CD14-positive monocyte (primary cell): ENCODE measurements around the gene CENPK. TPM values are rescaled to one million over a fixed set of nuclear protein-coding genes. Genes with fewer than 3 reads are reported as not detected.

ENCODE experiments used
- DNase-seq, 3 donors: peaks; one replicate each; pipeline ENCODE4 v3.0.0-alpha.2; 2011 to 2022
- H2AFZ ChIP-seq: 2 replicates; pipeline ENCODE4 v1.6.0; 2012; ENCODE audit warnings: mild to moderate bottlenecking, low read depth, low read length, inconsistent platforms; ENCODE audit not compliant: insufficient read depth, poor library complexity, severe bottlenecking
- H3K27ac ChIP-seq, 2 donors: 1 replicate in 1 of 2; 2 replicates in 1 of 2; pipeline ENCODE4 v1.5.1; 2012 to 2013; ENCODE audit warnings: low read length in 2 of 2, control low read depth in 1 of 2, inconsistent platforms in 1 of 2, low read depth in 1 of 2, mild to moderate bottlenecking in 1 of 2
- H3K27me3 ChIP-seq, 2 donors: one replicate each; pipeline versions ENCODE4 v1.6.0 to v1.6.1; 2011 to 2013; ENCODE audit warnings: low read length in 2 of 2; ENCODE audit not compliant: control insufficient read depth in 2 of 2, insufficient read depth in 2 of 2
- H3K36me3 ChIP-seq, 2 donors: replicated peaks in 1 of 2; 1 replicate in 1 of 2; 2 replicates in 1 of 2; pipeline versions ENCODE4 v1.5.1 to v1.6.1; 2012 to 2013; ENCODE audit warnings: low read length in 2 of 2, control low read depth in 1 of 2, inconsistent platforms in 1 of 2, mild to moderate bottlenecking in 1 of 2; ENCODE audit not compliant: insufficient read depth in 2 of 2, control insufficient read depth in 1 of 2
- H3K4me1 ChIP-seq, 2 donors: 1 replicate in 1 of 2; 2 replicates in 1 of 2; pipeline versions ENCODE4 v1.5.1 to v1.6.1; 2012 to 2013; ENCODE audit warnings: low read length in 2 of 2, control low read depth in 1 of 2, inconsistent platforms in 1 of 2, mild to moderate bottlenecking in 1 of 2, moderate library complexity in 1 of 2; ENCODE audit not compliant: insufficient read depth in 2 of 2, control insufficient read depth in 1 of 2
- H3K4me2 ChIP-seq: replicated peaks from 2 replicates; pipeline ENCODE3; 2012; ENCODE audit warnings: low read length, moderate library complexity, mild to moderate bottlenecking; ENCODE audit not compliant: poor library complexity, severe bottlenecking; ENCODE audit errors: extremely low read depth
- H3K4me3 ChIP-seq, 3 experiments: fragments of 200-600 bp in 1 of 3; sonication (generic) in 1 of 3; replicated peaks in 1 of 3; 1 replicate in 2 of 3; 2 replicates in 1 of 3; pipeline ENCODE4 v1.5.1; 2011 to 2013; ENCODE audit warnings: low read length in 3 of 3, mild to moderate bottlenecking in 3 of 3, control low read depth in 2 of 3, low read depth in 2 of 3, inconsistent platforms in 1 of 3, moderate library complexity in 1 of 3
- H3K79me2 ChIP-seq: 2 replicates; pipeline ENCODE4 v1.6.0; 2012; ENCODE audit warnings: mild to moderate bottlenecking, control low read depth, inconsistent platforms, low read length, moderate library complexity; ENCODE audit not compliant: insufficient read depth
- H3K9ac ChIP-seq: 2 replicates; pipeline ENCODE4 v1.6.0; 2017; ENCODE audit warnings: low read length, mild to moderate bottlenecking; ENCODE audit not compliant: insufficient read depth, poor library complexity, severe bottlenecking
- H3K9me3 ChIP-seq, 2 donors: replicated peaks in 1 of 2; 1 replicate in 1 of 2; 2 replicates in 1 of 2; pipeline versions ENCODE4 v1.5.1 to v1.6.1; 2012 to 2013; ENCODE audit warnings: low read length in 2 of 2, control low read depth in 1 of 2; ENCODE audit not compliant: control insufficient read depth in 1 of 2, insufficient read depth in 1 of 2
- H4K20me1 ChIP-seq: 2 replicates; pipeline ENCODE4 v1.6.0; 2012; ENCODE audit warnings: mild to moderate bottlenecking, low read length, control low read depth, moderate library complexity; ENCODE audit not compliant: insufficient read depth
- H3K27ac Mint-ChIP-seq, 7 donors: one replicate each; pipeline ENCODE4 v1.8.0; 2020; ENCODE audit warnings: mild to moderate bottlenecking in 7 of 7, mixed read lengths in 7 of 7, moderate library complexity in 6 of 7, inconsistent platforms in 2 of 7
- H3K27me3 Mint-ChIP-seq, 3 donors: one replicate each; pipeline ENCODE4 v1.8.0; 2021 to 2022; ENCODE audit warnings: low read depth in 3 of 3, mild to moderate bottlenecking in 3 of 3, mixed read lengths in 3 of 3, moderate library complexity in 3 of 3, inconsistent platforms in 1 of 3
- H3K36me3 Mint-ChIP-seq, 2 donors: one replicate each; pipeline ENCODE4 v1.8.0; 2020; ENCODE audit warnings: mixed read lengths in 2 of 2, inconsistent platforms in 1 of 2, mild to moderate bottlenecking in 1 of 2
- H3K4me1 Mint-ChIP-seq: one replicate; pipeline ENCODE4 v1.8.0; 2020; ENCODE audit warnings: mild to moderate bottlenecking, mixed read lengths
- H3K4me3 Mint-ChIP-seq, 2 donors: one replicate each; pipeline ENCODE4 v1.8.0; 2020; ENCODE audit warnings: mild to moderate bottlenecking in 2 of 2, mixed read lengths in 2 of 2, moderate library complexity in 1 of 2
- H3K9me3 Mint-ChIP-seq, 7 donors: one replicate each; pipeline ENCODE4 v1.8.0; 2020 to 2022; ENCODE audit warnings: mixed read lengths in 7 of 7, mild to moderate bottlenecking in 6 of 7, moderate library complexity in 6 of 7, inconsistent platforms in 2 of 7
- CTCF ChIP-seq: fragments of 200-600 bp; IDR thresholded peaks from one replicate; pipeline ENCODE4 v1.8.0; 2022; ENCODE audit warnings: antibody characterized with exemption, mild to moderate bottlenecking
- WGBS: methylation state at CpG from one replicate; pipeline ENCODE4 v1.1.5; 2013; ENCODE audit warnings: missing lambda C conversion rate; ENCODE audit not compliant: insufficient coverage; 5-methylcytosine and 5-hydroxymethylcytosine counted together
- intact Hi-C, 2 donors: fragments of 100-400 bp; cut with micrococcal nuclease; formaldehyde crosslinking; loops; one replicate each; pipeline versions ENCODE4 v1.15.0 to v1.15.1; 2023
- polyA plus RNA-seq, 3 donors: library from polyadenylated mRNA; depleted of rRNA in 1 of 3; unstranded in 2 of 3; stranded (reverse) in 1 of 3; fragments of 300-500 nt in 2 of 3; fragments of >200 nt in 1 of 3; fragmentation: Illumina TruSeq in 2 of 3; gene quantifications; 1 replicate in 2 of 3; 2 replicates in 1 of 3; pipeline ENCODE4 v1.2.3, GENCODE V29; 2012 to 2021

Gene CENPK
- polyA plus RNA-seq, 3 donors: 0.27 to 1.8 (median 0.83) TPM

GRCh38 chr5:65553941-65554340 is 9.0 kb downstream of the CENPK start:
- intact Hi-C loops: no loop called here
- no peaks in the 10 kb centered on the region for H3K9me3 Mint-ChIP-seq
- WGBS: no CpG with 5 or more reads among the region's 5 CpGs

GRCh38 chr5:65548281-65548680 is 14.7 kb downstream of the CENPK start:
- Mint-ChIP-seq H3K36me3 (peaks cover 41 to 69% of the 10 kb centered on the region in 2 donors), H3K27ac (no peak overlapping the region)

More at GRCh38 chr5:65553941-65554340, 9.0 kb downstream of the CENPK start:
- H4K20me1 ChIP-seq: no peaks in the 10 kb centered on the region
- Mint-ChIP-seq H3K4me3 (no peak overlapping the region), H3K4me1 (peaks cover 5% of the 10 kb centered on the region), H3K27ac (peak overlapping the region in 3 of 7 donors; percentile 5 to 16 (median 14)), H3K27me3 (no peaks in the 10 kb centered on the region), H3K36me3 (peaks cover 38 to 52% of the 10 kb centered on the region in 2 donors)
- H3K9me3 ChIP-seq: no peaks in the 10 kb centered on the region
- no peak overlapping the region for H3K27ac ChIP-seq
- H3K4me2 ChIP-seq: no peak overlapping the region
- no peak overlapping the region for H2AFZ ChIP-seq
- no peak for DNase-seq
- H3K27me3 ChIP-seq: no peaks in the 10 kb centered on the region
- no peak overlapping the region for H3K4me3 ChIP-seq
- H3K9ac ChIP-seq: no peak overlapping the region
- H3K36me3 ChIP-seq: peaks cover 6 to 50% of the 10 kb centered on the region in 2 donors
- H3K4me1 ChIP-seq: no peaks in the 10 kb centered on the region
- TF ChIP-seq CTCF: no peak
- peaks cover 4% of the 10 kb centered on the region for H3K79me2 ChIP-seq

More at GRCh38 chr5:65548281-65548680, 14.7 kb downstream of the CENPK start:
- H3K9ac ChIP-seq: no peak overlapping the region
- intact Hi-C loops: no loop called here
- H3K79me2 ChIP-seq: no peaks in the 10 kb centered on the region
- H3K36me3 ChIP-seq: peaks cover 0 to 62% of the 10 kb centered on the region in 2 donors
- Mint-ChIP-seq H3K27me3 (peaks cover 0 to 2% (median 0%) of the 10 kb centered on the region in 3 donors), H3K9me3 (no peaks in the 10 kb centered on the region), H3K4me3 (no peak overlapping the region), H3K4me1 (no peaks in the 10 kb centered on the region)
- H3K4me2 ChIP-seq: no peak overlapping the region
- 92% methylated on average over 4 of the region's 7 CpGs for WGBS
- H3K27ac ChIP-seq: no peak overlapping the region
- no peak for DNase-seq
- no peaks in the 10 kb centered on the region for H3K9me3 ChIP-seq
- H3K4me1 ChIP-seq: no peaks in the 10 kb centered on the region
- H4K20me1 ChIP-seq: no peaks in the 10 kb centered on the region
- TF ChIP-seq CTCF: no peak
- no peaks in the 10 kb centered on the region for H3K27me3 ChIP-seq
- H2AFZ ChIP-seq: no peak overlapping the region
- H3K4me3 ChIP-seq: no peak overlapping the region
